ENCODE measurements around the gene UBE2G2. TPM values are rescaled to one million over a fixed set of nuclear protein-coding genes. Genes with fewer than 3 reads are reported as not detected.

The UBE2G2 gene
- total RNA-seq, 6 donors from 2014 or later: 74.4 to 218 (median 80.1) TPM

- DNase-seq: peak in 1 of 2 donors; percentile 47
- Histone ChIP-seq H3K4me3 (no peak overlapping the region), H3K27ac (no peak overlapping the region), H3K27me3 (no peaks in the 10 kb centered on the region), H3K4me1 (peaks cover 0 to 13% (median 0%) of the 10 kb centered on the region in 4 donors), H3K36me3 (no peaks in the 10 kb centered on the region), H3K9me3 (no peaks in the 10 kb centered on the region)
- no peak for TF ChIP-seq CTCF (IDR thresholded peaks at IDR 0.05)
- no peak for TF ChIP-seq EP300 (IDR thresholded peaks at IDR 0.05)
- TF ChIP-seq POLR2AphosphoS5 (IDR thresholded peaks at IDR 0.05): no peak
- TF ChIP-seq POLR2A (IDR thresholded peaks at IDR 0.05): no peak
- WGBS, 2 donors: 82 to 86% methylated on average over 20 of the region's 24 CpGs
- no peak for ATAC-seq (ENCODE audit: low FRiP score in 2 of 2)
Measured at GRCh38 chr21:44762221-44763049, 39.2 kb downstream of the UBE2G2 start.

- H3K4me1 ChIP-seq: peaks cover 0 to 13% (median 0%) of the 10 kb centered on the region in 4 donors
- H3K36me3 ChIP-seq: no peaks in the 10 kb centered on the region
- no peaks in the 10 kb centered on the region for H3K27me3 ChIP-seq
- TF ChIP-seq POLR2A (IDR thresholded peaks at IDR 0.05) (no peak), EP300 (IDR thresholded peaks at IDR 0.05) (no peak), POLR2AphosphoS5 (IDR thresholded peaks at IDR 0.05) (no peak), CTCF (IDR thresholded peaks at IDR 0.05) (no peak)
- H3K4me3 ChIP-seq: no peak overlapping the region
- no peaks in the 10 kb centered on the region for H3K9me3 ChIP-seq
- ATAC-seq (ENCODE audit: low FRiP score in 2 of 2) (no peak), DNase-seq (peak in 1 of 2 donors; percentile 71)
- H3K27ac ChIP-seq: no peak overlapping the region
- 79 to 87% methylated on average over 13 to 14 of the region's 14 CpGs for WGBS, 2 donors
Measured at GRCh38 chr21:44761747-44762208, 39.8 kb downstream of the UBE2G2 start.

- DNase-seq: no peak
- no peak for TF ChIP-seq POLR2A (IDR thresholded peaks at IDR 0.05)
- TF ChIP-seq CTCF (IDR thresholded peaks at IDR 0.05): peak in 3 of 6 experiments; percentile 20 to 38 (median 22)
- no peaks in the 10 kb centered on the region for H3K36me3 ChIP-seq
- no peak for ATAC-seq (ENCODE audit: low FRiP score in 2 of 2)
- no peaks in the 10 kb centered on the region for H3K27me3 ChIP-seq
- peaks cover 0 to 13% (median 0%) of the 10 kb centered on the region in 4 donors for H3K4me1 ChIP-seq
- WGBS, 2 donors: 68 to 69% methylated on average over 20 to 21 of the region's 21 CpGs
- no peak overlapping the region for H3K4me3 ChIP-seq
- no peak overlapping the region for H3K27ac ChIP-seq
- no peaks in the 10 kb centered on the region for H3K9me3 ChIP-seq
Measured at GRCh38 chr21:44761011-44761729, 40.5 kb downstream of the UBE2G2 start.

- no peaks in the 10 kb centered on the region for H3K27me3 ChIP-seq
- H3K4me3 ChIP-seq: no peak overlapping the region
- no peak for ATAC-seq (ENCODE audit: low FRiP score in 2 of 2)
- H3K9me3 ChIP-seq: no peaks in the 10 kb centered on the region
- no peak for DNase-seq
- 86 to 88% methylated on average over 9 of the region's 9 CpGs for WGBS, 2 donors
- H3K27ac ChIP-seq: no peak overlapping the region
- TF ChIP-seq POLR2AphosphoS5 (IDR thresholded peaks at IDR 0.05) (no peak), CTCF (IDR thresholded peaks at IDR 0.05) (no peak), EP300 (IDR thresholded peaks at IDR 0.05) (no peak), POLR2A (IDR thresholded peaks at IDR 0.05) (no peak)
- peaks cover 0 to 7% (median 0%) of the 10 kb centered on the region in 4 donors for H3K4me1 ChIP-seq
- H3K36me3 ChIP-seq: no peaks in the 10 kb centered on the region
Measured at GRCh38 chr21:44760376-44760775, 41.2 kb downstream of the UBE2G2 start.

Data from upper lobe of left lung (tissue), 6 donors.